HFF-Myc (cell line): ENCODE data around the gene TMEM140.
"Not testable (repeated sequence)": the region's sequence is repeated elsewhere in the genome, so short reads cannot be mapped to it uniquely, and the experiment has no call there.

Experiments used
- DNase-seq: peaks from one replicate; pipeline ENCODE4 v3.0.0-alpha.2; 2011; ENCODE audit warnings: low read depth; ENCODE audit errors: extremely low read depth
- H3K4me3 ChIP-seq: replicated peaks from 2 replicates; pipeline ENCODE4 v1.5.1; 2011; ENCODE audit warnings: low read depth, mild to moderate bottlenecking, control low read depth, low read length
- CTCF ChIP-seq: IDR thresholded peaks from 2 replicates; pipeline ENCODE4 v1.5.1; 2012; ENCODE audit warnings: mild to moderate bottlenecking, low read depth, low read length, control low read depth; ENCODE audit errors: missing control alignments

Gene TMEM140

GRCh38 chr7:135111379-135111778, 36.5 kb upstream of the TMEM140 start:
- H3K4me3 ChIP-seq, result no peak overlapping the region

GRCh38 chr7:135114622-135115021, 33.2 kb upstream of the TMEM140 start:
- no peak overlapping the region for H3K4me3 ChIP-seq

More at GRCh38 chr7:135111379-135111778, 36.5 kb upstream of the TMEM140 start:
- DNase-seq, result no peak
- TF ChIP-seq CTCF, result no peak

GRCh38 chr7:135117096-135117495, 30.8 kb upstream of the TMEM140 start:
- no peak for DNase-seq
- H3K4me3 ChIP-seq, result no peak overlapping the region
- no peak for TF ChIP-seq CTCF

More at GRCh38 chr7:135114622-135115021, 33.2 kb upstream of the TMEM140 start:
- no peak for TF ChIP-seq CTCF
- no peak for DNase-seq

- H3K4me3 ChIP-seq, result no peak overlapping the region
- TF ChIP-seq CTCF, result no peak
- DNase-seq, result no peak
These were observed 26.0 kb upstream of the TMEM140 start for GRCh38 chr7:135121868-135122267.

- DNase-seq, result not testable (repeated sequence)
These were observed 23.2 kb upstream of the TMEM140 start for GRCh38 chr7:135124631-135125030.

GRCh38 chr7:135128931-135129330, 18.9 kb upstream of the TMEM140 start:
- no peak for TF ChIP-seq CTCF
- H3K4me3 ChIP-seq, result no peak overlapping the region
- no peak for DNase-seq

More at GRCh38 chr7:135124631-135125030, 23.2 kb upstream of the TMEM140 start:
- not testable (repeated sequence) for H3K4me3 ChIP-seq

- no peak for TF ChIP-seq CTCF
- DNase-seq, result no peak
- H3K4me3 ChIP-seq, result no peak overlapping the region
These were observed 18.3 kb upstream of the TMEM140 start for GRCh38 chr7:135129579-135129978.
